ENCODE measurements around the gene GPD1. TPM values are rescaled to one million over a fixed set of nuclear protein-coding genes. Genes with fewer than 3 reads are reported as not detected.
A peak's percentile ranks its signal among the peaks of the same experiment; 100 is the strongest.

The GPD1 gene
- total RNA-seq, 1 donor from 2014 or later: not detected

- peak; percentile 24 for DNase-seq (ENCODE audit: low spot score)
- H3K4me1 Mint-ChIP-seq (ENCODE audit: low read depth): peaks cover 11% of the 10 kb centered on the region
- no peak overlapping the region for H3K4me3 Mint-ChIP-seq (ENCODE audit: unreplicated experiment)
- no peaks in the 10 kb centered on the region for H3K27me3 Mint-ChIP-seq (ENCODE audit: low read depth)
- H3K27ac Mint-ChIP-seq (ENCODE audit: unreplicated experiment): no peak overlapping the region
- H3K36me3 Mint-ChIP-seq (ENCODE audit: low read depth): peaks cover 15% of the 10 kb centered on the region
- TF ChIP-seq CTCF (IDR thresholded peaks at IDR 0.05): no peak
- no peaks in the 10 kb centered on the region for H3K9me3 Mint-ChIP-seq (ENCODE audit: low read depth)
Measured at GRCh38 chr12:50119387-50119786, 15.6 kb downstream of the GPD1 start.

GRCh38 chr12:50120521-50120920, 16.7 kb downstream of the GPD1 start:
- no peak for TF ChIP-seq CTCF (IDR thresholded peaks at IDR 0.05)
- Mint-ChIP-seq H3K4me1 (ENCODE audit: low read depth) (peaks cover 14% of the 10 kb centered on the region), H3K4me3 (ENCODE audit: unreplicated experiment) (no peak overlapping the region), H3K36me3 (ENCODE audit: low read depth) (peaks cover 13% of the 10 kb centered on the region), H3K9me3 (ENCODE audit: low read depth) (no peaks in the 10 kb centered on the region), H3K27ac (ENCODE audit: unreplicated experiment) (no peak overlapping the region), H3K27me3 (ENCODE audit: low read depth) (no peaks in the 10 kb centered on the region)
- DNase-seq (ENCODE audit: low spot score): peak; percentile 30

- TF ChIP-seq CTCF (IDR thresholded peaks at IDR 0.05): no peak
Measured at GRCh38 chr12:50120953-50121352, 17.1 kb downstream of the GPD1 start.

GRCh38 chr12:50121641-50122040, 17.8 kb downstream of the GPD1 start:
- no peak overlapping the region for H3K27ac Mint-ChIP-seq (ENCODE audit: unreplicated experiment)
- DNase-seq (ENCODE audit: low spot score): no peak
- peaks cover 15% of the 10 kb centered on the region for H3K4me1 Mint-ChIP-seq (ENCODE audit: low read depth)

More at GRCh38 chr12:50120953-50121352, 17.1 kb downstream of the GPD1 start:
- no peak overlapping the region for H3K4me3 Mint-ChIP-seq (ENCODE audit: unreplicated experiment)
- H3K4me1 Mint-ChIP-seq (ENCODE audit: low read depth): peaks cover 14% of the 10 kb centered on the region
- no peak overlapping the region for H3K27ac Mint-ChIP-seq (ENCODE audit: unreplicated experiment)
- no peak for DNase-seq (ENCODE audit: low spot score)
- peaks cover 10% of the 10 kb centered on the region for H3K36me3 Mint-ChIP-seq (ENCODE audit: low read depth)
- no peaks in the 10 kb centered on the region for H3K27me3 Mint-ChIP-seq (ENCODE audit: low read depth)
- H3K9me3 Mint-ChIP-seq (ENCODE audit: low read depth): no peaks in the 10 kb centered on the region

GRCh38 chr12:50123203-50123602, 19.4 kb downstream of the GPD1 start:
- Mint-ChIP-seq H3K27ac (ENCODE audit: unreplicated experiment) (no peak overlapping the region), H3K9me3 (ENCODE audit: low read depth) (no peaks in the 10 kb centered on the region), H3K27me3 (ENCODE audit: low read depth) (no peaks in the 10 kb centered on the region), H3K4me3 (ENCODE audit: unreplicated experiment) (no peak overlapping the region), H3K4me1 (ENCODE audit: low read depth) (peaks cover 11% of the 10 kb centered on the region), H3K36me3 (ENCODE audit: low read depth) (peaks cover 14% of the 10 kb centered on the region)
- DNase-seq (ENCODE audit: low spot score): no peak
- no peak for TF ChIP-seq CTCF (IDR thresholded peaks at IDR 0.05)

More at GRCh38 chr12:50121641-50122040, 17.8 kb downstream of the GPD1 start:
- H3K36me3 Mint-ChIP-seq (ENCODE audit: low read depth): peaks cover 10% of the 10 kb centered on the region
- H3K4me3 Mint-ChIP-seq (ENCODE audit: unreplicated experiment): no peak overlapping the region
- H3K27me3 Mint-ChIP-seq (ENCODE audit: low read depth): no peaks in the 10 kb centered on the region
- H3K9me3 Mint-ChIP-seq (ENCODE audit: low read depth): no peaks in the 10 kb centered on the region
- TF ChIP-seq CTCF (IDR thresholded peaks at IDR 0.05): no peak

Measured in chondrocyte (in vitro differentiated cells).